ENCODE data around the gene RAB44. TPM values are rescaled to one million over a fixed set of nuclear protein-coding genes. Genes with fewer than 3 reads are reported as not detected.

RAB44 gene
- total and polyA plus RNA-seq, 2 experiments from 2014 or later, result not detected

- 88% methylated on average over 5 of the region's 5 CpGs for WGBS (ENCODE audit: low lambda C conversion rate, missing lambda C conversion rate)
- H3K36me3 ChIP-seq (replicated peaks; ENCODE audit: insufficient read depth, low read depth), result no peaks in the 10 kb centered on the region
- H3K4me2 ChIP-seq, result no peak overlapping the region
- H3K4me3 ChIP-seq, result no peak overlapping the region
- no peak overlapping the region for H3K27ac ChIP-seq
- H3K4me1 ChIP-seq (ENCODE audit: insufficient read depth), result no peaks in the 10 kb centered on the region
- no peaks in the 10 kb centered on the region for H3K9me2 ChIP-seq (replicated peaks; ENCODE audit: insufficient read depth)
- TF ChIP-seq, protein P1, sequence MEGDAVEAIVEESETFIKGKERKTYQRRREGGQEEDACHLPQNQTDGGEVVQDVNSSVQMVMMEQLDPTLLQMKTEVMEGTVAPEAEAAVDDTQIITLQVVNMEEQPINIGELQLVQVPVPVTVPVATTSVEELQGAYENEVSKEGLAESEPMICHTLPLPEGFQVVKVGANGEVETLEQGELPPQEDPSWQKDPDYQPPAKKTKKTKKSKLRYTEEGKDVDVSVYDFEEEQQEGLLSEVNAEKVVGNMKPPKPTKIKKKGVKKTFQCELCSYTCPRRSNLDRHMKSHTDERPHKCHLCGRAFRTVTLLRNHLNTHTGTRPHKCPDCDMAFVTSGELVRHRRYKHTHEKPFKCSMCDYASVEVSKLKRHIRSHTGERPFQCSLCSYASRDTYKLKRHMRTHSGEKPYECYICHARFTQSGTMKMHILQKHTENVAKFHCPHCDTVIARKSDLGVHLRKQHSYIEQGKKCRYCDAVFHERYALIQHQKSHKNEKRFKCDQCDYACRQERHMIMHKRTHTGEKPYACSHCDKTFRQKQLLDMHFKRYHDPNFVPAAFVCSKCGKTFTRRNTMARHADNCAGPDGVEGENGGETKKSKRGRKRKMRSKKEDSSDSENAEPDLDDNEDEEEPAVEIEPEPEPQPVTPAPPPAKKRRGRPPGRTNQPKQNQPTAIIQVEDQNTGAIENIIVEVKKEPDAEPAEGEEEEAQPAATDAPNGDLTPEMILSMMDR (IDR thresholded peaks at IDR 0.05; ENCODE audit: poor library complexity), result no peak
- TF ChIP-seq EZH2phosphoT487 (IDR thresholded peaks at IDR 0.05; ENCODE audit: low read depth, severe bottlenecking, unreplicated experiment) (no peak), EZH2 (IDR thresholded peaks at IDR 0.05; ENCODE audit: borderline replicate concordance) (no peak)
- no peaks in the 10 kb centered on the region for H3K27me3 ChIP-seq
- no peaks in the 10 kb centered on the region for H3K9me3 ChIP-seq (ENCODE audit: low read depth)
- no peaks in the 10 kb centered on the region for H4K20me1 ChIP-seq (ENCODE audit: insufficient read depth, poor library complexity, severe bottlenecking)
- H3K79me2 ChIP-seq, result no peaks in the 10 kb centered on the region
- no peak for DNase-seq (ENCODE audit: low spot score)
- no peak overlapping the region for H2AFZ ChIP-seq
Measured at GRCh38 chr6:36749829-36750489, 52.3 kb downstream of the RAB44 start.

DNA sequence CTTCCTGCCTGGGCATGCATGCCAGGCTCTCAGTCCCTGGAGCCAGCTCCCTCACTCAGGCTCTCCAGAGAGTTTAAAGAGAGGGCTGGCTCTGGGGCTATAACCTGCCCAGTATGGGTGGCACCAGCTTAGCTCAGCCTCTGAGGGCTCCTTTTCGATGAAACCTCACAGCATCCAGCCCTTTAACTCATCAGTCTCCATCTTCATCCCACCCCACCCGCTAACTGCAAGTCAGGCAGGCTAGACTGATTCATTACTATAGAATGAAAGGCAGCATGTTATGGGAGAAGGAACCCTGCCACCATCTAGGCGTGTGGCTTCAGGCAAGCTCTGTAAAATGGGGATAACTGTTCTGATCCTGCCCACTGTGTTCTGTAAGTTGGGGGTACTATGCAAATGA is 53.5 kb downstream of the RAB44 start:
- H3K4me1 ChIP-seq (ENCODE audit: insufficient read depth), result no peaks in the 10 kb centered on the region
- H3K27ac ChIP-seq, result no peak overlapping the region
- no peak for DNase-seq (ENCODE audit: low spot score)
- H3K36me3 ChIP-seq (replicated peaks; ENCODE audit: insufficient read depth, low read depth), result no peaks in the 10 kb centered on the region
- no peaks in the 10 kb centered on the region for H3K9me3 ChIP-seq (ENCODE audit: low read depth)
- WGBS (ENCODE audit: low lambda C conversion rate, missing lambda C conversion rate), result 91% methylated on average over 3 of the region's 3 CpGs
- TF ChIP-seq EZH2phosphoT487 (IDR thresholded peaks at IDR 0.05; ENCODE audit: low read depth, severe bottlenecking, unreplicated experiment) (no peak), EZH2 (IDR thresholded peaks at IDR 0.05; ENCODE audit: borderline replicate concordance) (no peak)
- TF ChIP-seq, protein P1 (IDR thresholded peaks at IDR 0.05; ENCODE audit: poor library complexity), result no peak
- H2AFZ ChIP-seq, result no peak overlapping the region
- no peaks in the 10 kb centered on the region for H4K20me1 ChIP-seq (ENCODE audit: insufficient read depth, poor library complexity, severe bottlenecking)
- H3K4me3 ChIP-seq, result no peak overlapping the region
- H3K9me2 ChIP-seq (replicated peaks; ENCODE audit: insufficient read depth), result no peaks in the 10 kb centered on the region
- no peak overlapping the region for H3K4me2 ChIP-seq
- H3K79me2 ChIP-seq, result no peaks in the 10 kb centered on the region
- no peaks in the 10 kb centered on the region for H3K27me3 ChIP-seq

GRCh38 chr6:36751833-36752186 is 54.2 kb downstream of the RAB44 start:
- Histone ChIP-seq H2AFZ (no peak overlapping the region), H3K36me3 (replicated peaks; ENCODE audit: insufficient read depth, low read depth) (no peaks in the 10 kb centered on the region), H3K9me3 (ENCODE audit: low read depth) (no peaks in the 10 kb centered on the region), H3K79me2 (no peaks in the 10 kb centered on the region), H3K27ac (no peak overlapping the region), H3K4me2 (no peak overlapping the region), H3K4me1 (ENCODE audit: insufficient read depth) (no peaks in the 10 kb centered on the region), H4K20me1 (ENCODE audit: insufficient read depth, poor library complexity, severe bottlenecking) (no peaks in the 10 kb centered on the region), H3K9me2 (replicated peaks; ENCODE audit: insufficient read depth) (no peaks in the 10 kb centered on the region), H3K4me3 (no peak overlapping the region), H3K27me3 (no peaks in the 10 kb centered on the region)
- 0% methylated on average over 1 of the region's 1 CpG for WGBS (ENCODE audit: low lambda C conversion rate, missing lambda C conversion rate)
- no peak for TF ChIP-seq EZH2 (IDR thresholded peaks at IDR 0.05; ENCODE audit: borderline replicate concordance)
- TF ChIP-seq EZH2phosphoT487 (IDR thresholded peaks at IDR 0.05; ENCODE audit: low read depth, severe bottlenecking, unreplicated experiment), result no peak
- TF ChIP-seq, protein P1 (IDR thresholded peaks at IDR 0.05; ENCODE audit: poor library complexity), result no peak
- DNase-seq (ENCODE audit: low spot score), result no peak

Measured in hepatocyte (in vitro differentiated cells).